ENCODE measurements around the gene COBLL1. TPM values are rescaled to one million over a fixed set of nuclear protein-coding genes. Genes with fewer than 3 reads are reported as not detected.

The COBLL1 gene
- total RNA-seq, 1 experiment from 2014 or later: 16.2 TPM

DNA sequence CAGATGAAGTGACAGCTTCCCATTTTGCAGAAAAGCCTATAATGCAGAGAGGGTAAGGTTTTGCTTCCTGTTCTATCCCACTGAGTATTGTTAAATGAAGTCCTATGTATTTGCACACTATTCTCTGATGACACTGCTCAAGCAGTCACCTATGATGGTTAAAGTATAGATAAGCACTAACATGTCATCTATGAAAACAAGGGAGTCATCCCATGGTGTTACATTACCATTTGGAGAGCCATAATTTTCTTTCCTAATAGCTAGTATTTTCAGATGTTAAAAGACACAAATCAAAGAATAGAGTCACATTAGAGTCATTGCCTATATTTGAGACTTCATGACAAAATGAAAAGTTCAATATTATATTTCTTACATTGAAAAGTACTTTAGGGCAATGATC lies 177.6 kb downstream of the COBLL1 start:
- no peaks in the 10 kb centered on the region for H3K36me3 ChIP-seq
- no peaks in the 10 kb centered on the region for H3K27me3 ChIP-seq
- H3K27ac ChIP-seq: no peak overlapping the region
- H3K4me1 ChIP-seq: no peaks in the 10 kb centered on the region
- H3K4me3 ChIP-seq: no peak overlapping the region
- no peaks in the 10 kb centered on the region for H3K9me3 ChIP-seq (replicated peaks)
- no peak for DNase-seq

DNA sequence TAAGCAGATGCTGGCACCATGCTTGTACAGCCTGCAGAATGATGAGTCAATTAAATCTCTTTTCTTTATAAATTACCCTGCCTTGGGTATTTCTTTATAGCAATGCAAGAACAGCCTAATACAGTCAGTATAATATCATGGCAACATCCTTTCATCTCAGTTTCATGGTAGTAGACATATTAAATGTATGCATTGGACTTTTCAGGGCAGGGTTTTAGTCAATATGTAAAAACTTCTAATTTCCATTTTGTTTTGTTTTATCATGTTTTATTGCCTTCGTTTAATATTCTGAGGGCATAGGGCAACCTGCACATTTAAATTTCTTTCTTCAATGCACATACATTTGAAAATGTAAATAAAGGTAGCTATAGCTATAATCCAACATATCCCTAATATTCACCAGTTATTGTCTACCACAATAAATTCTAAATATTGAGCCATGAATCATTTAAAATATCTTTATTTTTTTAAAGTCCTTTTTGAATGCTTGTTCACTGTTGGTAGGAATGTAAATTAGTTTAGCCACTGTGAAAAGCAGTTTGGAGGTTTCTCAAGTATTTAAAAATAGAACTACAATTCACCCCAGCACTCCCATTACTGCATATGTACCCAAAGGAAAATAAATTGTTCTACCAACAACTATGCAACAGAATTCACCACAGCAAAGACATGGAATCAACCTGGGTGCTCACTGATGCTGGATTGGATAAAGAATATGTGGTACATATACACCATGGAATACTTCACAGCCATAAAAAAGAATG lies 178.6 kb downstream of the COBLL1 start:
- H3K4me1 ChIP-seq: no peaks in the 10 kb centered on the region
- H3K4me3 ChIP-seq: no peak overlapping the region
- H3K27me3 ChIP-seq: no peaks in the 10 kb centered on the region
- no peak overlapping the region for H3K27ac ChIP-seq
- H3K36me3 ChIP-seq: no peaks in the 10 kb centered on the region
- no peaks in the 10 kb centered on the region for H3K9me3 ChIP-seq (replicated peaks)
- no peak for DNase-seq

DNA sequence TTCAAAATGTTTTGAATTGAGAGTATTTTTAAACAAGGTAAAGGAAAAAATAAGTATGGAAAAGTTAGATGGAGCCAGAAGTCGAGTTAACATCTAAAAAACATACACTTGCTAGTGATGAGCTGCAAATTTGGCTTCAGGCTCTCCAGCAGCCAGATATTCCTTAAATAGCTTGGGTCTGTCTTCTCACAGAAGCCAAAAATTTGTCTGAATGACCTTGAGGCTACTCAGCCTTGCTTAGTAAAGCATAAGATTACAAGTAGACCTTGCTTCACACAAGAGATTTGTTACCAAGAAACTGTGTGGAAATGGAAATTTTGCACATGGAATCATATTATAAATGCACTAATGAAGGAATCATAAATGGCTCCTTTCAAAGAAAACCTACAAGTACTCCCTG lies 179.6 kb downstream of the COBLL1 start:
- H3K4me3 ChIP-seq: no peak overlapping the region
- H3K36me3 ChIP-seq: no peaks in the 10 kb centered on the region
- H3K4me1 ChIP-seq: no peaks in the 10 kb centered on the region
- H3K9me3 ChIP-seq (replicated peaks): no peaks in the 10 kb centered on the region
- DNase-seq: no peak
- no peaks in the 10 kb centered on the region for H3K27me3 ChIP-seq
- no peak overlapping the region for H3K27ac ChIP-seq

DNA sequence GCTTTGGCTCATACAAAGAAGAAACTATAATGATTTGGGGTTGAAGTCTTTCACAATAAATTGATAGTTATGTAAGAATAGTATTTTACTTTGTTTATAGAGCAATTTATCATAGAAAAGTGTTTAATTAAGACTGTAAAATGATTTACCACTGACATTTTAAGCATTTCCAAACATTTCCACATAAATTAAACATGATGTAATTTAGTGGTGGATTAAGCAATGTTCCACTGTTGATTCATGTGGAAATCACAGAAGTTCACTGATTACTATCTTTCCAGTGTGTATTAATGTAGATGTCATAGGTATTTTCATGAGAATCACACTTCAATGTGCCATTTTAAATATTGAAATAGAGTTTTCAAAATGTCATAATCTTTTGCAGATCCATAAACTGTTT lies 180.3 kb downstream of the COBLL1 start:
- no peaks in the 10 kb centered on the region for H3K27me3 ChIP-seq
- no peak for DNase-seq

DNA sequence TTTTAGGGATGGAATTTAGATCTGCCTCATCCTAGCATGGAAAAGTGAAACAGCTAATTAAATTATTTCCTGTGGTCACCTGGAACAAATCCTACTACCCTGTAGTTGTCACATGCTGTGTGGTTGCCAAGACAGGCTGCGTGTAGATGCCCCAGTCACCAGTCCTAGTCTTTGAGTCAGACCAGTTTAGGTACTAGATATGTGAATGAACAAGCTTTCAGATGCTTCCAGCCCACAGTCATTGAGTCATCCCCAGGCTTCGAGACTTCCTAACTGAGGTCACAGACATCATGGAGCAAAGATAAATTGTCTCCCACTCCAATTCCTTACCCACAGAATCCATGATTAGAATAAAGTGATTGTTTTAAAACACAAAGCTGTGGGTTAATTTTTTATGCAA lies 184.5 kb downstream of the COBLL1 start:
- DNase-seq: no peak
- H3K27ac ChIP-seq: no peak overlapping the region
- no peaks in the 10 kb centered on the region; the same call in 1 of the 2 replicates for H3K9me3 ChIP-seq (replicated peaks)
- no peaks in the 10 kb centered on the region for H3K4me1 ChIP-seq
- H3K36me3 ChIP-seq: no peaks in the 10 kb centered on the region
- H3K27me3 ChIP-seq: no peaks in the 10 kb centered on the region
- no peak overlapping the region for H3K4me3 ChIP-seq

More for the DNA sequence above, 180.3 kb downstream of the COBLL1 start:
- no peaks in the 10 kb centered on the region for H3K9me3 ChIP-seq (replicated peaks)
- H3K36me3 ChIP-seq: no peaks in the 10 kb centered on the region
- H3K4me3 ChIP-seq: no peak overlapping the region
- H3K27ac ChIP-seq: no peak overlapping the region
- H3K4me1 ChIP-seq: no peaks in the 10 kb centered on the region

DNA sequence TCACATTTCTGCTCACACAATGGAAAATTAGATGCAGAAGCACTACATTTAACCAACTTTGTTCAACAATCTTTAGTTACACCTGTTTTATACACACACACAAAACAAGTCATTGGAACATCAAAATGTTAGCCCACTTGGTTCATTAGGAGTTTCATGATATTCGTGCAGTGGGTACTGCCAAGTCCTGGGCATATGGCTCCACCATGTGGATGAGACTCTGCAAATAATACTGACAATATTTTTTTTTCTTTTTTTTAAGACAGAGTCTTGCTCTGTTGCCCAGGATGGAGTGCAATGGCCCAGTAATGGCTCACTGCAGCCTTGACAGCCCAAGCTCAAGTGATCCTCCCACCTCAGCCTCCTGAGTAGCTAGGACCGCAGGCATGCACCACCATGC lies 185.9 kb downstream of the COBLL1 start:
- H3K27me3 ChIP-seq: no peaks in the 10 kb centered on the region
- no peak overlapping the region for H3K4me3 ChIP-seq
- H3K4me1 ChIP-seq: no peaks in the 10 kb centered on the region
- no peak overlapping the region for H3K27ac ChIP-seq
- no peaks in the 10 kb centered on the region for H3K36me3 ChIP-seq
- no peak for DNase-seq
- H3K9me3 ChIP-seq (replicated peaks): peaks cover 3% of the 10 kb centered on the region

DNA sequence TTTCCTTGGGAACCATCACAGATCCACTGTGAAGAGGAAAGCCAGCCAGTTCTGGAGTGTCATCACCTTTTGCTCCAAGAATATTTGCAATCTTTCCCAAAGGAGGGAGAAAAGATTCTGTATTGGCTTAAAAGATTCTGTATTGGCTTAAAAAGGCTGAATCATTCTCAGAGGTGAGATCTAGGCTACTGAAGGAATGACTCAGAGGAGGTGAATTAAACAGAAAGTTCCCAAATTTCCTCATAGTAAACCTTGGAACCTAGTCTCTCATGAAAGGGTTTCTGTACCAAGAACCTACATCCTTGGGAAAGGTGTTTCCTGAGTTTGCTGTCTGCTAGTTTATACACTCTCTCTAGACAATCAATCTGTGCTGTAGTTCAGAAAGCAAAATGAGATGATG lies 186.3 kb downstream of the COBLL1 start:
- Histone ChIP-seq H3K4me1 (no peaks in the 10 kb centered on the region), H3K27me3 (no peaks in the 10 kb centered on the region), H3K36me3 (no peaks in the 10 kb centered on the region), H3K9me3 (replicated peaks) (peaks cover 5% of the 10 kb centered on the region), H3K4me3 (no peak overlapping the region), H3K27ac (no peak overlapping the region)
- DNase-seq: no peak

DNA sequence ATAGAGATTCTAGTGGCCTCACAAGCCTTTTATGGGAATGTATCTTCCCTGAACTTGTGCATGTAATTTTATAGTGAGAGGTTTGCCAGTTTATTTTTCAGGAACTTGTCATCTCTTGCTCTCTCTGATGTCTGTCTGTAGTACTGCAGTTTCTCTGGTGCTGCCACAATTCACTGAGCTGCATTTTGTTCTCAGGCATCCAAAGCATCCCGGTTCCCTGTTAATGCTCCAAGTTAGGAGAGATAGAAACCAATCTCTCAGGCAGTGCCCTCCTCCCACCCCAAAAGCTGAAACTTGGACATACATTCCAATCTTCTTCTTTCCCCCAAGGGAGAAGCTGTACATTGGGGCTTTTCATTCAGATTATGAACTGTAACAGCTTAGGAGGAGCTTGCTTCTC lies 190.3 kb downstream of the COBLL1 start:
- Histone ChIP-seq H3K27ac (no peak overlapping the region), H3K27me3 (no peaks in the 10 kb centered on the region), H3K4me3 (no peak overlapping the region), H3K36me3 (no peaks in the 10 kb centered on the region), H3K9me3 (replicated peaks) (peaks cover 14% of the 10 kb centered on the region), H3K4me1 (no peaks in the 10 kb centered on the region)
- DNase-seq: no peak

DNA sequence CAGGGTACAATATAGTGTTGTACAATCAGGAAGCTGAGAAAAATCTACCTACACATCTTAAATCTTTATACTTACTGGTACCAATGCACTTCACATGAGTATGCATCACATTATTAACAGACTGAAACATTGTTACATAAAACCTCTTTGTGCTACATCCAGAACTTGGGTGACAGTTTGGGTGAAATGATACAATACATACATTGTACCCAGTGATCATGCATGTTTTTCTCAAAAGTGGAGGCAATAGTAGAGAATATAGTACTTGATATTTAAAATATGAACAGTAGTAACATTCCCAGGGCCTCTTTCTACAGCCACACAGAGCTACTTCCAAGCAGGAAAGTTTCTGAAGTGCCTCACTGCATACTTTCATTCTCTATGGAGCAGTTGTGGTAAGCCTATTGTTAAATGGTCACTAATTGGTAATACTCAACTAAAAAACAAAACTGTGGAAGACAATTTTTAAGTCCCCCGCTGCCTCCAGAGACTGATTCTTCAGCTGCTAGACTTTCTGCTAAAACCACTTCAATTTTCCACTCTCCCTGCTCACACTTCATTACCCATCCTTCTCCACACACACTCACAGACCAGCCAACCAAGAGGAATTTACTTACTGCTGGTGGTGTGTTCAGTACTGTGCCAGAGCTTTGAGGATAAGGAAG lies 197.5 kb downstream of the COBLL1 start:
- H3K4me3 ChIP-seq: no peak overlapping the region
- no peak for DNase-seq
- no peak overlapping the region for H3K27ac ChIP-seq
- H3K27me3 ChIP-seq: no peaks in the 10 kb centered on the region
- no peaks in the 10 kb centered on the region for H3K36me3 ChIP-seq
- no peaks in the 10 kb centered on the region for H3K9me3 ChIP-seq (replicated peaks)
- H3K4me1 ChIP-seq: no peaks in the 10 kb centered on the region

DNA sequence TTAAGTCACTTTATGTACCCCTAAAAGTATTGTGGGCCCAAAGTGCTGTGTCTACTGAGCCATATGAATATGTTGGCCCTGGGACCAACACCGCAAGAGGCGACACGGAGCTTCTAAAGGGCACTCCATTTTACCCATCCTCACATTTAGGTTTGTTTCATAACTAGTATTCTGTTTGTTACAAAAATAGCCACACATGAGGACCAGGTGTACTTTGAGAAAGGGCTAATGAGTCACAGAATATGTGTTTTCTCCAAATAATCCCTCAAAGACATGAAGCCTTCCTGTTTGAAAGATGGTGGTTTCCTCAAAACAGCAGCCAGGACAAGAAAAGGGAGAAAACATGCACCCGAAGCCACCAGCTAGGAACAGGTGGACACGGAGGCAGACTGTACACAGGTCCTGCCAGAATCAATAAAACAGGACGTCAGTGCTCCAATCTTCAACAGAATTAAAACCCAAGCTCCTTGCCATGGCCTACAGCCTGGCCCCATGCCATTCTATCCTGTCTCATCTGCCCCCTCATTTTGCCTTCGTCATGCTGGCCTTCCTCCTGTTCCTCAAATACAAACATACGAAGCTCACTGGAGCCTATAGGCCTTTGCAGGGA lies 198.6 kb downstream of the COBLL1 start:
- no peak overlapping the region for H3K4me3 ChIP-seq
- H3K36me3 ChIP-seq: no peaks in the 10 kb centered on the region

DNA sequence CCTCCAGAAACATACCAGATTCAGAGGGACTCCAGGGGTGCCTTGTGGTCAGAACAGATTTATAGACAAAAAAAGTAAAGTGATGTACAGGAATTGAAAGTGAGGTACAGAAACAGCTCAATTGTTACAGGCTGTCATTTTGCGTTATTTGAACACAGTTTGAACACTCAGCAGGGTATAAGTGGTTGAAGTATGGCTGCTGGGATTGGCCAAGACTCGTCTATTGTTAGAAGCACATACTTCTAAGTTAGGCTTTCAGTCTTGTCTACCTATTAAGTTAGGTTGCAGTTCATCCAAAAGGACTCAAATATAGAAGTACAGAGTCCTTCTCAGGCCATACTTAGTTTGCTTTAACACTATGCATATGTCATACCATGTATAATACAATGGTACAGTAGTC lies 199.4 kb downstream of the COBLL1 start:
- no peaks in the 10 kb centered on the region for H3K36me3 ChIP-seq
- H3K27me3 ChIP-seq: no peaks in the 10 kb centered on the region
- H3K9me3 ChIP-seq (replicated peaks): no peaks in the 10 kb centered on the region
- H3K27ac ChIP-seq: no peak overlapping the region
- H3K4me3 ChIP-seq: no peak overlapping the region
- DNase-seq: no peak
- no peaks in the 10 kb centered on the region for H3K4me1 ChIP-seq

More for the DNA sequence above, 198.6 kb downstream of the COBLL1 start:
- no peak for DNase-seq
- no peaks in the 10 kb centered on the region for H3K27me3 ChIP-seq
- no peaks in the 10 kb centered on the region for H3K4me1 ChIP-seq
- H3K27ac ChIP-seq: no peak overlapping the region
- no peaks in the 10 kb centered on the region for H3K9me3 ChIP-seq (replicated peaks)

Other genes starting within 250 kb of the COBLL1 start
- not detected in 2 replicates for gene GRB14, start 220.3 kb downstream of the COBLL1 start, total RNA-seq (2014; rRNA removed; shearing (Covaris generic))
- gene SLC38A11, start 113.7 kb upstream of the COBLL1 start, total RNA-seq (2014; rRNA removed; shearing (Covaris generic)): 0.08 and 0.18 TPM in 2 replicates